GM23338 (cell line): Measurements from ENCODE around the gene PADI1. TPM values are rescaled to one million over a fixed set of nuclear protein-coding genes. Genes with fewer than 3 reads are reported as not detected.

Source experiments
- ATAC-seq: fragments of 200-7000 bp; cut with Tn5 transposase; 3 replicates; pipeline ENCODE4 v1.9.1; 2020
- DNase-seq: peaks from one replicate; pipeline ENCODE4 v3.0.0-alpha.2; 2015; ENCODE audit warnings: low spot score
- H2AFZ ChIP-seq: fragments of 200-600 bp; sonication (generic); 2 replicates; pipeline ENCODE4 v1.8.0; 2016; ENCODE audit warnings: antibody characterized with exemption, mild to moderate bottlenecking, moderate library complexity
- H3F3A ChIP-seq: fragments of 200-600 bp; sonication (generic); replicated peaks from 2 replicates; pipeline ENCODE4 v1.8.0; 2017; ENCODE audit warnings: antibody characterized with exemption, mixed run types, low read depth
- H3K27ac ChIP-seq: fragments of 200-600 bp; sonication (generic); 2 replicates; pipeline ENCODE4 v1.6.1; 2016; ENCODE audit warnings: low read depth
- H3K27me3 ChIP-seq: fragments of 200-600 bp; sonication (generic); 2 replicates; pipeline ENCODE4 v1.8.0; 2016; ENCODE audit warnings: mild to moderate bottlenecking, mixed run types, moderate library complexity; ENCODE audit not compliant: insufficient read depth
- H3K36me3 ChIP-seq: fragments of 200-600 bp; sonication (generic); 2 replicates; pipeline ENCODE4 v1.8.0; 2016; ENCODE audit warnings: mild to moderate bottlenecking; ENCODE audit not compliant: insufficient read depth
- H3K4me1 ChIP-seq: fragments of 200-600 bp; sonication (generic); 2 replicates; pipeline ENCODE4 v1.8.0; 2016; ENCODE audit warnings: mild to moderate bottlenecking, moderate library complexity; ENCODE audit not compliant: insufficient read depth
- H3K4me2 ChIP-seq: fragments of 200-600 bp; sonication (generic); 2 replicates; pipeline ENCODE4 v1.7.1; 2017; ENCODE audit warnings: mixed run types
- H3K4me3 ChIP-seq: fragments of 200-600 bp; sonication (generic); 2 replicates; pipeline ENCODE4 v1.6.1; 2016; ENCODE audit warnings: mixed run types
- H3K79me2 ChIP-seq: fragments of 200-600 bp; sonication (generic); replicated peaks from 2 replicates; pipeline ENCODE4 v1.8.0; 2017; ENCODE audit warnings: mild to moderate bottlenecking; ENCODE audit not compliant: insufficient read depth
- H3K9me2 ChIP-seq: fragments of 200-600 bp; sonication (generic); 2 replicates; pipeline ENCODE4 v1.8.0; 2017; ENCODE audit not compliant: insufficient read depth
- H4K20me1 ChIP-seq: fragments of 200-600 bp; sonication (generic); replicated peaks from 2 replicates; pipeline ENCODE4 v1.8.0; 2017; ENCODE audit warnings: mild to moderate bottlenecking; ENCODE audit not compliant: insufficient read depth
- H3K27ac Mint-ChIP-seq: 2 replicates; pipeline ENCODE4 v1.8.0; 2020; ENCODE audit warnings: inconsistent platforms, mild to moderate bottlenecking, moderate library complexity, mixed read lengths
- H3K27me3 Mint-ChIP-seq: 3 replicates; pipeline ENCODE4 v1.8.0; 2022; ENCODE audit warnings: low read depth, mild to moderate bottlenecking, moderate library complexity, mixed read lengths, inconsistent platforms; ENCODE audit not compliant: insufficient read depth, poor library complexity
- H3K36me3 Mint-ChIP-seq: 3 replicates; pipeline ENCODE4 v1.8.0; 2021; ENCODE audit warnings: low read depth, mild to moderate bottlenecking, inconsistent platforms, moderate library complexity, mixed read lengths
- H3K4me1 Mint-ChIP-seq: 3 replicates; pipeline ENCODE4 v1.8.0; 2020; ENCODE audit warnings: mild to moderate bottlenecking, inconsistent platforms, mixed read lengths
- H3K4me3 Mint-ChIP-seq: 3 replicates; pipeline ENCODE4 v1.8.0; 2021; ENCODE audit warnings: moderate library complexity, mild to moderate bottlenecking, inconsistent platforms, mixed read lengths
- H3K9me3 Mint-ChIP-seq: 3 replicates; pipeline ENCODE4 v1.8.0; 2020; ENCODE audit warnings: moderate library complexity, mild to moderate bottlenecking, inconsistent platforms, mixed read lengths
- CREB1 ChIP-seq: fragments of 250-450 bp; sonication (Bioruptor Pico); IDR thresholded peaks from 2 replicates; pipeline ENCODE4 v1.5.0; 2020; ENCODE audit warnings: low read depth, mild to moderate bottlenecking, moderate library complexity
- EZH2 ChIP-seq: fragments of 200-600 bp; sonication (generic); IDR thresholded peaks from one replicate; pipeline ENCODE4 v1.8.0; 2017; ENCODE audit warnings: antibody characterized with exemption, mild to moderate bottlenecking, low read depth; ENCODE audit not compliant: unreplicated experiment
- EZH2phosphoT487 ChIP-seq: fragments of 200-600 bp; sonication (generic); IDR thresholded peaks from one replicate; pipeline ENCODE4 v1.8.1; 2018; ENCODE audit warnings: antibody characterized with exemption; ENCODE audit not compliant: unreplicated experiment
- JUNB ChIP-seq: IDR thresholded peaks from one replicate; pipeline ENCODE4 v1.6.1; 2016; ENCODE audit warnings: antibody characterized with exemption; ENCODE audit not compliant: unreplicated experiment
- NANOG ChIP-seq: IDR thresholded peaks from 2 replicates; pipeline ENCODE4 v1.6.1; 2016; ENCODE audit warnings: antibody characterized with exemption, borderline replicate concordance
- polyA plus RNA-seq: library from polyadenylated mRNA; unstranded; fragments of >200 nt; fragmentation: Nextera tagmentation; extraction: Ambion mirVana; gene quantifications from 2 replicates; pipeline ENCODE4 v1.2.1, GENCODE V29; 2016
- total RNA-seq: library from RNA; depleted of rRNA; stranded (reverse); fragments of >200 nt; shearing (Covaris generic); gene quantifications from 2 replicates; pipeline ENCODE4 v1.2.3, GENCODE V29; 2014
- TF ChIP-seq, protein P1 (sequence below): IDR thresholded peaks from one replicate; pipeline ENCODE4 v1.6.1; 2018; ENCODE audit warnings: antibody characterized with exemption; ENCODE audit not compliant: unreplicated experiment
- TF ChIP-seq, protein P2 (sequence below): IDR thresholded peaks from 2 replicates; pipeline ENCODE4 v1.6.1; 2016; ENCODE audit warnings: antibody characterized with exemption
- TF ChIP-seq, protein P3 (sequence below): fragments of 250-450 bp; sonication (Bioruptor Pico); IDR thresholded peaks from 2 replicates; pipeline ENCODE4 v1.5.0; 2020; ENCODE audit warnings: mild to moderate bottlenecking, moderate library complexity

Gene PADI1
- total and polyA plus RNA-seq, 2 experiments from 2014 or later = 0.26 to 0.28 TPM

DNA sequence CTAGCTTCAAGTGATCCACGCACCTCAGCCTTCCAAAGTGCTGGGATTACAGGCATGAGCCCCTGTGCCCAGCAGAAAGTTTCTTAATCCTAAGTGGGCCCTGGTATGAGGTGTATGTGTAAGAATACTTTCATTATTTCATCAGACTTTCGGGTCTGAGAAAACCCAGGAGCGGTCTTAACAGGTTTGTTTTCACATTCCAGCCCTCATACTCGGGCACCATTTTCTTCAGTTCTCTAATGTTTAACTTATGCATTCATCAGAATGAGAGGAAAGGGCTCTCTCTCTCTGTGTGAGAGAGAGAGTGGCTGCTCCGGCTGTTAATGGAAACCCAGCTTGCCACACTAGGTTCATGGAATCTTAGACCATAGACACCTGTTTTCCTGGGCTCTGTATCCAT lies 4.2 kb upstream of the PADI1 start:
- no peaks in the 10 kb centered on the region; the same call in 2 of the 3 replicates for H3K9me3 Mint-ChIP-seq
- no peak for TF ChIP-seq JUNB

DNA sequence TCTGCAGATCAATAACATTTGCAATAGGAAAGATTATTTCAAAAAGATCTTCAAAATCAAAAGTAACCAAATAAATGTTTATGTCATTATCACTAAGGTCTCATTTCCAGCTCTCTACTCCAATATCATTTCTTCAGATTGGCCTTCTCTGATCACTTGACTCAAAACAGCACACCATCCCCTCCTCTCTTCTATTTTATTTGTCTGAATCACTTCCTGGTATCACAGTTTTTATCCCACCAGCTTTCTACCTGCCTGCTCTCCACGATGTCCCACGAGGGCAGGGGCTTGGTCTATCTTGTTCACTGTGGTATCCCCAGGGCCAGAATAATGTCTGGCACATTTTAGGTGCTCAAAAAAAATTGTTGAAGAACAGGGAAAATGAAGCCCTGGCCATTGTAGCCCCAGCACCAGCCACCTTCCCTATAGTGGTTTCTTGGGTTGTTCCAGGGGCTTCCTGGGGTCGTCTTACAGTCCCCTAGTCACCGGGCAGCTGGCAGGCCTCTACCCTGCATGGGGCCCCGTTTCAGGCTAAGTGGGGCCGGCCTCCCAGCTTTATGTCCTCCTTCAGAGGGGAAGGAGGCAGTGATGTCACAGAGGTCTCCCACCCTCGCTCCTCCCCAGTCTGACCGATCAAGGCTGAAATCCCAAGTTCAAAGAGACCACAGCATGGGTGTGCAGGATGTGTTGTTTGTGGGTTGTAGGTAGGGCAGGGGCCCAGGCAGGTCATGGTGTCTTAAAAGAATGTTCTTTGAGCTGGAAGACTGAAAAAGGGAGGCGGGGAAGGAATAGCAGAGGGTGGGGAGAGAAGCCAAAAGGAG lies 3.5 kb upstream of the PADI1 start:
- H3K79me2 ChIP-seq = no peaks in the 10 kb centered on the region
- H3F3A ChIP-seq = no peaks in the 10 kb centered on the region
- no peaks in the 10 kb centered on the region for H3K9me2 ChIP-seq
- no peak overlapping the region for H3K4me3 Mint-ChIP-seq
- H3K4me1 Mint-ChIP-seq = peaks cover 9% of the 10 kb centered on the region; the same call in 2 of the 3 replicates
- H3K9me3 Mint-ChIP-seq = no peaks in the 10 kb centered on the region; the same call in 2 of the 3 replicates
- H3K36me3 Mint-ChIP-seq = no peaks in the 10 kb centered on the region
- no peak overlapping the region for H3K27ac Mint-ChIP-seq
- no peak for DNase-seq
- H3K27me3 Mint-ChIP-seq = peaks cover 2% of the 10 kb centered on the region
- peak overlapping the region; percentile 72 for H2AFZ ChIP-seq
- H3K27me3 ChIP-seq = no peaks in the 10 kb centered on the region
- no peaks in the 10 kb centered on the region for H4K20me1 ChIP-seq
- ATAC-seq = peak; percentile 57
- no peaks in the 10 kb centered on the region for H3K36me3 ChIP-seq
- no peaks in the 10 kb centered on the region for H3K4me1 ChIP-seq
- no peak overlapping the region for H3K4me2 ChIP-seq
- no peak overlapping the region for H3K27ac ChIP-seq
- H3K4me3 ChIP-seq = no peak overlapping the region
- TF ChIP-seq, protein P1, sequence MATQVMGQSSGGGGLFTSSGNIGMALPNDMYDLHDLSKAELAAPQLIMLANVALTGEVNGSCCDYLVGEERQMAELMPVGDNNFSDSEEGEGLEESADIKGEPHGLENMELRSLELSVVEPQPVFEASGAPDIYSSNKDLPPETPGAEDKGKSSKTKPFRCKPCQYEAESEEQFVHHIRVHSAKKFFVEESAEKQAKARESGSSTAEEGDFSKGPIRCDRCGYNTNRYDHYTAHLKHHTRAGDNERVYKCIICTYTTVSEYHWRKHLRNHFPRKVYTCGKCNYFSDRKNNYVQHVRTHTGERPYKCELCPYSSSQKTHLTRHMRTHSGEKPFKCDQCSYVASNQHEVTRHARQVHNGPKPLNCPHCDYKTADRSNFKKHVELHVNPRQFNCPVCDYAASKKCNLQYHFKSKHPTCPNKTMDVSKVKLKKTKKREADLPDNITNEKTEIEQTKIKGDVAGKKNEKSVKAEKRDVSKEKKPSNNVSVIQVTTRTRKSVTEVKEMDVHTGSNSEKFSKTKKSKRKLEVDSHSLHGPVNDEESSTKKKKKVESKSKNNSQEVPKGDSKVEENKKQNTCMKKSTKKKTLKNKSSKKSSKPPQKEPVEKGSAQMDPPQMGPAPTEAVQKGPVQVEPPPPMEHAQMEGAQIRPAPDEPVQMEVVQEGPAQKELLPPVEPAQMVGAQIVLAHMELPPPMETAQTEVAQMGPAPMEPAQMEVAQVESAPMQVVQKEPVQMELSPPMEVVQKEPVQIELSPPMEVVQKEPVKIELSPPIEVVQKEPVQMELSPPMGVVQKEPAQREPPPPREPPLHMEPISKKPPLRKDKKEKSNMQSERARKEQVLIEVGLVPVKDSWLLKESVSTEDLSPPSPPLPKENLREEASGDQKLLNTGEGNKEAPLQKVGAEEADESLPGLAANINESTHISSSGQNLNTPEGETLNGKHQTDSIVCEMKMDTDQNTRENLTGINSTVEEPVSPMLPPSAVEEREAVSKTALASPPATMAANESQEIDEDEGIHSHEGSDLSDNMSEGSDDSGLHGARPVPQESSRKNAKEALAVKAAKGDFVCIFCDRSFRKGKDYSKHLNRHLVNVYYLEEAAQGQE = no peak
- TF ChIP-seq EZH2phosphoT487 = no peak
- no peak for TF ChIP-seq CREB1 (CRISPR knock-in tag)
- TF ChIP-seq EZH2 = no peak
- TF ChIP-seq, protein P2, sequence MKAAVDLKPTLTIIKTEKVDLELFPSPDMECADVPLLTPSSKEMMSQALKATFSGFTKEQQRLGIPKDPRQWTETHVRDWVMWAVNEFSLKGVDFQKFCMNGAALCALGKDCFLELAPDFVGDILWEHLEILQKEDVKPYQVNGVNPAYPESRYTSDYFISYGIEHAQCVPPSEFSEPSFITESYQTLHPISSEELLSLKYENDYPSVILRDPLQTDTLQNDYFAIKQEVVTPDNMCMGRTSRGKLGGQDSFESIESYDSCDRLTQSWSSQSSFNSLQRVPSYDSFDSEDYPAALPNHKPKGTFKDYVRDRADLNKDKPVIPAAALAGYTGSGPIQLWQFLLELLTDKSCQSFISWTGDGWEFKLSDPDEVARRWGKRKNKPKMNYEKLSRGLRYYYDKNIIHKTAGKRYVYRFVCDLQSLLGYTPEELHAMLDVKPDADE = no peak
- no peak for TF ChIP-seq NANOG
- TF ChIP-seq, protein P3, sequence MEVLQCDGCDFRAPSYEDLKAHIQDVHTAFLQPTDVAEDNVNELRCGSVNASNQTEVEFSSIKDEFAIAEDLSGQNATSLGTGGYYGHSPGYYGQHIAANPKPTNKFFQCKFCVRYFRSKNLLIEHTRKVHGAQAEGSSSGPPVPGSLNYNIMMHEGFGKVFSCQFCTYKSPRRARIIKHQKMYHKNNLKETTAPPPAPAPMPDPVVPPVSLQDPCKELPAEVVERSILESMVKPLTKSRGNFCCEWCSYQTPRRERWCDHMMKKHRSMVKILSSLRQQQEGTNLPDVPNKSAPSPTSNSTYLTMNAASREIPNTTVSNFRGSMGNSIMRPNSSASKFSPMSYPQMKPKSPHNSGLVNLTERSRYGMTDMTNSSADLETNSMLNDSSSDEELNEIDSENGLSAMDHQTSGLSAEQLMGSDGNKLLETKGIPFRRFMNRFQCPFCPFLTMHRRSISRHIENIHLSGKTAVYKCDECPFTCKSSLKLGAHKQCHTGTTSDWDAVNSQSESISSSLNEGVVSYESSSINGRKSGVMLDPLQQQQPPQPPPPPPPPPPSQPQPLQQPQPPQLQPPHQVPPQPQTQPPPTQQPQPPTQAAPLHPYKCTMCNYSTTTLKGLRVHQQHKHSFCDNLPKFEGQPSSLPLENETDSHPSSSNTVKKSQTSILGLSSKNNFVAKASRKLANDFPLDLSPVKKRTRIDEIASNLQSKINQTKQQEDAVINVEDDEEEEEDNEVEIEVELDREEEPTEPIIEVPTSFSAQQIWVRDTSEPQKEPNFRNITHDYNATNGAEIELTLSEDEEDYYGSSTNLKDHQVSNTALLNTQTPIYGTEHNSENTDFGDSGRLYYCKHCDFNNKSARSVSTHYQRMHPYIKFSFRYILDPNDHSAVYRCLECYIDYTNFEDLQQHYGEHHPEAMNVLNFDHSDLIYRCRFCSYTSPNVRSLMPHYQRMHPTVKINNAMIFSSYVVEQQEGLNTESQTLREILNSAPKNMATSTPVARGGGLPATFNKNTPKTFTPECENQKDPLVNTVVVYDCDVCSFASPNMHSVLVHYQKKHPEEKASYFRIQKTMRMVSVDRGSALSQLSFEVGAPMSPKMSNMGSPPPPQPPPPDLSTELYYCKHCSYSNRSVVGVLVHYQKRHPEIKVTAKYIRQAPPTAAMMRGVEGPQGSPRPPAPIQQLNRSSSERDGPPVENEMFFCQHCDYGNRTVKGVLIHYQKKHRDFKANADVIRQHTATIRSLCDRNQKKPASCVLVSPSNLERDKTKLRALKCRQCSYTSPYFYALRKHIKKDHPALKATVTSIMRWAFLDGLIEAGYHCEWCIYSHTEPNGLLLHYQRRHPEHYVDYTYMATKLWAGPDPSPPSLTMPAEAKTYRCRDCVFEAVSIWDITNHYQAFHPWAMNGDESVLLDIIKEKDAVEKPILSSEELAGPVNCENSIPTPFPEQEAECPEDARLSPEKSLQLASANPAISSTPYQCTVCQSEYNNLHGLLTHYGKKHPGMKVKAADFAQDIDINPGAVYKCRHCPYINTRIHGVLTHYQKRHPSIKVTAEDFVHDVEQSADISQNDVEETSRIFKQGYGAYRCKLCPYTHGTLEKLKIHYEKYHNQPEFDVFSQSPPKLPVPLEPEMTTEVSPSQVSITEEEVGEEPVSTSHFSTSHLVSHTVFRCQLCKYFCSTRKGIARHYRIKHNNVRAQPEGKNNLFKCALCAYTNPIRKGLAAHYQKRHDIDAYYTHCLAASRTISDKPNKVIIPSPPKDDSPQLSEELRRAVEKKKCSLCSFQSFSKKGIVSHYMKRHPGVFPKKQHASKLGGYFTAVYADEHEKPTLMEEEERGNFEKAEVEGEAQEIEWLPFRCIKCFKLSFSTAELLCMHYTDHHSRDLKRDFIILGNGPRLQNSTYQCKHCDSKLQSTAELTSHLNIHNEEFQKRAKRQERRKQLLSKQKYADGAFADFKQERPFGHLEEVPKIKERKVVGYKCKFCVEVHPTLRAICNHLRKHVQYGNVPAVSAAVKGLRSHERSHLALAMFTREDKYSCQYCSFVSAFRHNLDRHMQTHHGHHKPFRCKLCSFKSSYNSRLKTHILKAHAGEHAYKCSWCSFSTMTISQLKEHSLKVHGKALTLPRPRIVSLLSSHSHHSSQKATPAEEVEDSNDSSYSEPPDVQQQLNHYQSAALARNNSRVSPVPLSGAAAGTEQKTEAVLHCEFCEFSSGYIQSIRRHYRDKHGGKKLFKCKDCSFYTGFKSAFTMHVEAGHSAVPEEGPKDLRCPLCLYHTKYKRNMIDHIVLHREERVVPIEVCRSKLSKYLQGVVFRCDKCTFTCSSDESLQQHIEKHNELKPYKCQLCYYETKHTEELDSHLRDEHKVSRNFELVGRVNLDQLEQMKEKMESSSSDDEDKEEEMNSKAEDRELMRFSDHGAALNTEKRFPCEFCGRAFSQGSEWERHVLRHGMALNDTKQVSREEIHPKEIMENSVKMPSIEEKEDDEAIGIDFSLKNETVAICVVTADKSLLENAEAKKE = no peak

More for the DNA sequence above, 4.2 kb upstream of the PADI1 start:
- Histone ChIP-seq H3K27me3 (no peaks in the 10 kb centered on the region), H3K27ac (no peak overlapping the region), H3F3A (no peaks in the 10 kb centered on the region), H2AFZ (no peak overlapping the region), H3K9me2 (no peaks in the 10 kb centered on the region), H3K79me2 (no peaks in the 10 kb centered on the region), H3K36me3 (no peaks in the 10 kb centered on the region), H3K4me1 (no peaks in the 10 kb centered on the region), H3K4me2 (no peak overlapping the region), H3K4me3 (no peak overlapping the region), H4K20me1 (no peaks in the 10 kb centered on the region)
- Mint-ChIP-seq H3K27me3 (peaks cover 2% of the 10 kb centered on the region), H3K27ac (no peak overlapping the region), H3K4me1 (peaks cover 9% of the 10 kb centered on the region; the same call in 2 of the 3 replicates), H3K4me3 (no peak overlapping the region), H3K36me3 (no peaks in the 10 kb centered on the region)
- no peak for DNase-seq
- no peak for ATAC-seq
